HG03045 (cell line): ENCODE data around the gene PTPRN2.
"Not testable (repeated sequence)": the region's sequence is repeated elsewhere in the genome, so short reads cannot be mapped to it uniquely, and the experiment has no call there.

ENCODE experiments used
- ATAC-seq: cut with Tn5 transposase; IDR thresholded peaks from one replicate; pipeline ENCODE4 v1.9.1; 2021; ENCODE audit warnings: mild to moderate bottlenecking, moderate library complexity; ENCODE audit not compliant: unreplicated experiment

The PTPRN2 gene

GRCh38 chr7:157505646-157506045 is 1082.0 kb downstream of the PTPRN2 start:
- ATAC-seq, result no peak

DNA sequence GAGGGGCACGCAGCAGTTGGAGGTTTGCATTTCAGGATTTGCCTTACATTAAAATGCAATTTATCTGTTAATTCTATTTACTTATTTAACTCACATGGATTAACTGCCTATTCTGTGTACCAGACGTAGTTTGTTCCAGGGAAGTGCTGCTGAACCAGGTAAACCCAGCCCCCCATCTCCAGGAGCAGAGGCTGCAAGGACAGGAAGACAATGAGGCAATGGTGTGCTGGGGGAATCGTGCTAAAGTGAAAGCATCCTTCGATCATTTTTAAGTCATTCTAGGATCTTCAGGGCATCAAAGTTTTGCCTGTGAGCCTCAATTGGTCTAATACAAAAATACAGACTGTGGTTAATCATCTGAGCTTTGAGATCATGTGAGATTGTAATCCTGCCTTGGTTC is 1084.4 kb downstream of the PTPRN2 start:
- no peak for ATAC-seq

GRCh38 chr7:157502701-157503111 is 1084.9 kb downstream of the PTPRN2 start:
- ATAC-seq, result no peak

GRCh38 chr7:157501581-157501980 is 1086.0 kb downstream of the PTPRN2 start:
- ATAC-seq, result no peak

- not testable (repeated sequence) for ATAC-seq
Measured at GRCh38 chr7:157500989-157501540, 1086.6 kb downstream of the PTPRN2 start.

DNA sequence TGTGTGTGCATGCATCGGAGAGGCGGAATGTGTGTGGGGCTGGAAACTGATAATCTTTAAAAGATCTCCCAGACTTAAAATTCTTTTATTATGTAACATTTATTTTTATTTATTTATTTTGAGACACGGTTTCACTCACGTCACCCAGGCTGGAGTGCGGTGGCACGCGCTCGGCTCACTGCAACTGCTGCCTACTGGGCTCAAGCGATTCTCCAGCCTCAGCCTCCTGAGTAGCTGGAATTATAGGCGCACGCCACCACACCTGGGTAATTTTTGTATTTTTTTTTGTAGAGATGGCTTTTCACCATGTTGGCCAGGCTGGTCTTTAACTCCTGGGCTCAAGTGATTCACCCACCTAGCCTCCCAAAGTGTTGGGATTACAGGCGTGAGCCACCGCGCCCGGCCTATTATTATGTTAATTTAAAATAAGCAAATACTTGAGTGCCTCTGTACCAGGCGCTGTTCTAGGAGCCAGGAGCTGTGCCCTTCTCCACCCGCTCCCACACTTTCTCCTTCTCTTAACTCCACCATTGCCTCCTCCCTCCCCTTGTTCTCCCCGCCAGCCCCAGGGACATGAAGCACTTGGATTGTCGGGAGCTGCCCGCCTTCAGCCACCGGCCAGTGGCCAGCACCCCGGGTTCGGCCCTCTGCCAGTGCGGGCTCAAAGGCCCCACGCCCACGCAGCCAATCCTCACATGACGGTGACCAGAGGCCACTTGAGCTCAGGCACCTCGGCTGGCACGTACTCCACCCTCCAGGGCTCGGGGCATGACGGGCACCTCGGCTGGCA is 1087.3 kb downstream of the PTPRN2 start:
- ATAC-seq, result no peak

DNA sequence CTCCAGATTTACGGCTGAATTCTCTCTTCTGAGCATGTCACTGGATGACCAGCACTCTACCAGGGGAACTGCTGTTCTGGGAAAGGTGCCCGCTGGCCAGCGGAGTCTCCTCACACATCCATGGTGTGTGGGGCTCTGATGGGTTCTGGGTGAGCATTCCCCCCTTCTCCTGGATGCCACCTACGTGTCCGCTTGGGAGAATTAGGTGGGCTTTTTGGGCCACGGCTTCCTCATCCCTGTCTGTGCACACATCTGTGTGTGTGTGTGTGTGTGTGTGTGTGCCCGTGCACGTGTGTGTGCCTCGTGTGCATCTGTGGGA is 1087.8 kb downstream of the PTPRN2 start:
- no peak for ATAC-seq

DNA sequence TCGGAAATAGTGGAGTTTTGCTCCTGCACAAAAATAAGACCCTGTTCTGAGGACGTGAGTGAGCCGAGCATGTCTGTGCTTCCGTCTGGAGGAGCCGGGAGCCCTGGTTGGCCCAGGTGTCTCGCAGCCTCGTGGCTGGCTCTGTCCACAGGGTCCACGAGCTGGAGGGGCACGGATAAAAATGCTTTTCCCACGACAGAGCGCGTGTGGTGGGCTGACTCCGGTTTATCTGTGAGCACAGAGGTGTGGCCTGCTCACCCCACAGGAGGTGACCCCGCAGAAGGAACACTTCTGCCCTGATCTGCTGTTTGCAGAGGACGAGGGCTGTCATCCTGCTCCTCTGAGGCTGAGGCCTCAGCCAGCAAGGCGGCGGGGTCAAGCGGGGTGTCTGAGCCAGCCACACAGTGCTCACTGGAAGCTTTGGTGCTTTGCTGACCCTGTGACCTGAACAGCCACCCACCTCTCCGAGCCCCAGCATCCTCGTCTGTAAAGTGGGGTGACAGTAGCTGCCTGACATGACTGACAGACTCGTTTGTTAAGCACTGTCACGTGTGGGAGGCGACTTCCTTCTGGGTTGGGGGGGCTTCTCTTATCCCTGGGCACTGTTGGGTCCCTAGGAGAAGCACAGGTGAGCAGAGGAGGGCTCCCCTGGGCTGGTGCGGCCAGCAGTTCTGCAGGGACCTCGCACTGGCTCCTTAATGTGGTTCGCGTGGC is 1088.3 kb downstream of the PTPRN2 start:
- ATAC-seq, result no peak

DNA sequence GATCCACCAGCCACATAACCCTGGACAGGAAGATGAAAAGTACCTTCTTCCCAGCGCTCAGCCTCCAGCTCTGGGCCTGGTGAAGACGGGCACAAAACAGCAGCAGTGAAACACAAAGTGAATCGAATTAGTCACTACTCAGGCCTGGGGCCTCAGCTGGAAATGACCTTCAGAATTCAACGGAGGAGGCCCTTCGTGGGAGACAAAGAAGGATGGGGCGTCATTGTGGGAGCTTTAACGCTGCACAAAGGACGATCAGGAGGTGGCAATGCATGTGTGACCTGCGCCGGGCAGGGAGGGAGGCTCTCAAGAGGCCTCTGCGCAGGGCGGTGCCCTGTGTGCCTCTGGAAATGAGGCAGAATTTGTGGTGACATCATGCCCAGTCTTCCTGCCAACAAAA is 1089.0 kb downstream of the PTPRN2 start:
- no peak for ATAC-seq

DNA sequence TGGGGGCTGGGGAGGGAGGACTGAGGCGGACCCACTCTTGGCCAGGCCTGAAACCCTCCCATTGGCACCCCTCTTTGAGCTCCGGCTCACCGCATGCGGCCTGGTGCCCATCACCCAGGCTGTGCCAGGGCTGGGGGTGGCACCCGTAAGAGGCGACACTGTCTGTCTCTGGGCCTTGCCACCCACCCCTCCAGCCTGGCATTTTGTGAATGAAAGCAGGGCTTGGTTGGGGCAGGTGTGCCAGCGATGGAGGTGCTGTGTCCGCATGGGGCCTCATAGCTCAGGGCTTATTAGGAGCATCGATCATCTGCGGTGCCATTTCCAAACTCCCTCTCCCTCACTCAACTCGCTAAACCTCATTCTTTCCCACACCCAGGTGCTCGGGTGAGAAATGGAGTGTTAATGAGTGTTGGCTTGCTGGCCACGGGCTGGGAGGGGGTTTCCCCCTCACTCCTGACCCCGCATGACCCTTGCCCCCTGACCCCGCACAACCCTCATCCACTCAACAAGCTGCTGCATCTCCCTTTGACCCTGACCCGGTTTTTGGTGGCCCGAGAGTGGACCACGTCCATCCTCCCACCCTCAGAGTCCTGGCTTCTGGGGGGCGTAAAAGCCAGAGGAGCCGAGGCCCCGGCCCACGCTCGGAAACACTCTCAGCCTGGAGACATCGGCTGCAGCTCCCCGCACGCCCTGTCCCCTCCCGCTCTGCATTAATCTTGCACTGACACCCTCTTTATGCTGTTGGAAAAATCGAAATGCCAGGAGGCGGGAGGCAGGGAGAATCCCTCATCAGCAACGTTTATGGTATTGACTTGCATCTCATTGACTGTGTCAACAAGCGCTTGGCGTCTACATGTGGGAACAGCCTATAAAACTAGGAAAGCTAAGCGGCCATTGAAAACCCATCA is 1089.6 kb downstream of the PTPRN2 start:
- no peak for ATAC-seq

GRCh38 chr7:157497367-157497743 is 1090.3 kb downstream of the PTPRN2 start:
- ATAC-seq, result no peak

GRCh38 chr7:157496416-157497275 is 1091.0 kb downstream of the PTPRN2 start:
- no peak for ATAC-seq

- peak; percentile 57 for ATAC-seq
Measured at GRCh38 chr7:157495594-157495993, 1092.0 kb downstream of the PTPRN2 start.

GRCh38 chr7:157495177-157495553 is 1092.5 kb downstream of the PTPRN2 start:
- no peak for ATAC-seq

GRCh38 chr7:157494506-157495176 is 1093.0 kb downstream of the PTPRN2 start:
- no peak for ATAC-seq

- no peak for ATAC-seq
Measured at GRCh38 chr7:157493776-157494175, 1093.8 kb downstream of the PTPRN2 start.

DNA sequence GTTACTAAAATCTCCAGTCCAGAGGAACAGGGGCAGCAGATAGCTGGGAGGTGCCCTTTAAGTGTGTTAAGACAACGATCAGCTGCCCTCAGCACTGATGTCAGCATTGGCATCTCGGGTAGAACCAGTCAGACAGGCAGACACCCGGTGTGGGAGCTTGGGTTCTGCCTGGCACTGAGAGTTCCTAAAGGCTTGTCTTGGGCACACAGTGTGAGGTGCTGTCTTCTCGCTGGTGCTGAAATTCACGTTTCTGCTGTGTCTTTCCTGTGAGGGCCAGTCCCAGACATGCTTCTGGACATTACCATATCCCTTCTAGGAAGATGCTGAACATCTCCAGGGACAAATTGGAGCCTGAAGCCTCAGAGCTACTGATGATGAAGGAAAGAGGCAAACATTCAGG is 1094.6 kb downstream of the PTPRN2 start:
- no peak for ATAC-seq

- ATAC-seq, result no peak
Measured at GRCh38 chr7:157490465-157490912, 1097.1 kb downstream of the PTPRN2 start.

DNA sequence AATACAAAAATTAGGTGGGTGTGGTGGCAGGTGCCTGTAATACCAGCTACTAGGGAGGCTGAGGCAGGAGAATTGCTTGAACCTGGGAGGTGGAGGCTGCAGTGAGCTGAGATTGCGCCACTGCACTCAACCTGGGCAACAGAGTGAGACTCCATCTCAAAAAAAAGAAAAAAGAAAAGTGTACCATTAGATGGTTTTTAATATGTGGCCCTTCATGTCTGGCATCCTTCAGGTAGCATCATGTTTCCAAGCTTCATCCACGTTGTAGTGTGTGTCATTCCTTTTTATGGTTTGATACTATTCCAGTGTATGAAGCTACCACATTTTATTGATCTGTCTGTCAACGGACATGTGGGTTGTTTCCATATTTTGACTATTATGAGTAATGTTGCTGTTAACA is 1097.8 kb downstream of the PTPRN2 start:
- not testable (repeated sequence) for ATAC-seq
